Suppressor macrophage (primary cell): ENCODE results near the gene LAMC2.
"Not testable (repeated sequence)": the region's sequence is repeated elsewhere in the genome, so short reads cannot be mapped to it uniquely, and the experiment has no call there.

Experiments used
- DNase-seq, 4 experiments: peaks; one replicate each; pipeline ENCODE4 v3.0.0-alpha.2; 2020 to 2022

LAMC2 gene

DNA sequence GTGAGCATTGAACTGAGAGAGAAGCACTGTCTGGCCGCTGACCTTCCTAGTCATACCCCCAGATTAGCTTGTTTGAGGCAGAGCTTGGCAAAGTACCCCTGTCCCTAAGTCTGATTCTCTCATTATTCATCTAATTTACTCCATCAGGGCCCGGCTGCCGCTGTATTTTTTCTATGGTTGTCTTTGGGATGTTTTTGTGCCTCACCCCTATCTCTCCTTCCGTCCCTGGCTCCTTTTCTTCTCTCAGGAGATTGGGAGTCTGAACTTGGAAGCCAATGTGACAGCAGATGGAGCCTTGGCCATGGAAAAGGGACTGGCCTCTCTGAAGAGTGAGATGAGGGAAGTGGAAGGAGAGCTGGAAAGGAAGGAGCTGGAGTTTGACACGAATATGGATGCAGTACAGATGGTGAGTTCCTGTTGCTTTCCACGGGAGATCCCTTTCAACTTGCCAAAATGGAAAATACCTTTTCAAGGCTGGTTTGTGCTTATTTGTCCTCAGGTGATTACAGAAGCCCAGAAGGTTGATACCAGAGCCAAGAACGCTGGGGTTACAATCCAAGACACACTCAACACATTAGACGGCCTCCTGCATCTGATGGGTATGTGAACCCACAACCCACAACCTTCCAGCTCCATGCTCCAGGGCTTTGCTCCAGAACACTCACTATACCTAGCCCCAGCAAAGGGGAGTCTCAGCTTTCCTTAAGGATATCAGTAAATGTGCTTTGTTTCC is 53.9 kb downstream of the LAMC2 start:
- no peak for DNase-seq

DNA sequence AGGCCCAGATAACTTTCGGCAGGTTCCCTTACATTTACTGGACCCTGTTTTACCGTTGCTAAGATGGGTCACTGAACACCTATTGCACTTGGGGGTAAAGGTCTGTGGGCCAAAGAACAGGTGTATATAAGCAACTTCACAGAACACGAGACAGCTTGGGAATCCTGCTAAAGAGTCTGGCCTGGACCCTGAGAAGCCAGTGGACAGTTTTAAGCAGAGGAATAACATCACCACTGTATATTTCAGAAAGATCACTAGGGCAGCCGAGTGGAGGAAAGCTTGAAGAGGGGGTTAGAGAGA is 54.4 kb downstream of the LAMC2 start:
- DNase-seq = no peak

DNA sequence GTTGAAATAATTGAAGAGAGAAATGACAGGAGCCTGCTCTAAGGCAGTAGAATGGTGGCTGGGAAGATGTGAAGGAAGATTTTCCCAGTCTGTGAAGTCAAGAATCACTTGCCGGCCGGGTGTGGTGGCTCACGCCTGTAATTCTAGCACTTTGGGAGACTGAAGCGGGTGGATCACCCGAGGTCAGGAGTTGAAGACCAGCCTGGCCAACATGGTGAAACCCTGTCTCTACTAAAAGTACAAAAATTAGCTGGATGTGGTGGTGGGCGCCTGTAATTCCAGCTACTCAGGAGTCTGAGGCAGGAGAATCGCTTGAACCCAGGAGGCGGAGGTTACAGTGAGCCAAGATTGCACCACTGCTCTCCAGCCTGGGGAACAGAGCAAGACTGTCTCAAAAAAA is 54.8 kb downstream of the LAMC2 start:
- not testable (repeated sequence) for DNase-seq

DNA sequence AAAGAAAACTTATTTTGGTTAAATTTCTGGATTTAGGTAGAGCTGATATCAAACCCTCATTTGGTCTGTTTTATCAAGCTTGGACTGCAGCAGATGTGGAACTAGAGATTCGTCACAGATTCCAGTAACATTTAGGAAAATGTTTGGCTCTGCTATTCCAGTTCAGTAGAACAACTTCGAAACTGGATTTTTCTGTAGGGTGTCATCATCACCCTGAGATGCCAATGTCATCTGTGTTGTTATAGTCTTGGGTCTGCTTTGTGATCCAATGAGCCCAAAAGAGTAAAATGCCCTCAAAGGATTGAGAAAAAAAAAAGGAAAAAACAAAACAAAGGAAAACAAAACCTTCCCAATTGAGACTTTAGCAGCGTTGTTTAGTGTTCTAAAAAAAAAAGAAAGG is 55.4 kb downstream of the LAMC2 start:
- no peak for DNase-seq

DNA sequence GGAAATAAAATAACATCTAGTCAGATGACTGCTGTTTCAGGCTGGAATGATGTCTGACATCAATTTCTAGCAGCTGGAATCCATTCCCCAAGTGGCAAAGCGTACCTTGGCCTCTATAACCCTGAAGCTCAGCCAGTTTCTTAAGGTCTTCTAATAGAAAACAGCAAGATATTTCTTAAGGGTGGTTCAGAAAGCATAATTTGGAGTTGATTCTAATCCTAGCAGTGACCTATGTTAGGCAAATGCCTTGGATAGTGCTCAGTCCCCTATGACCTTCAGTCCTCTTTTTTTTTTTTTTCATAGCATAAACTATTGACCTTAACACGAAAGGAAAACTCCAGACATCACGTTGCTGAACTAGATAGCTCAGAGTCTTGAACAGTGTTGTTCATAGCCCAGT is 56.5 kb downstream of the LAMC2 start:
- no peak for DNase-seq

DNA sequence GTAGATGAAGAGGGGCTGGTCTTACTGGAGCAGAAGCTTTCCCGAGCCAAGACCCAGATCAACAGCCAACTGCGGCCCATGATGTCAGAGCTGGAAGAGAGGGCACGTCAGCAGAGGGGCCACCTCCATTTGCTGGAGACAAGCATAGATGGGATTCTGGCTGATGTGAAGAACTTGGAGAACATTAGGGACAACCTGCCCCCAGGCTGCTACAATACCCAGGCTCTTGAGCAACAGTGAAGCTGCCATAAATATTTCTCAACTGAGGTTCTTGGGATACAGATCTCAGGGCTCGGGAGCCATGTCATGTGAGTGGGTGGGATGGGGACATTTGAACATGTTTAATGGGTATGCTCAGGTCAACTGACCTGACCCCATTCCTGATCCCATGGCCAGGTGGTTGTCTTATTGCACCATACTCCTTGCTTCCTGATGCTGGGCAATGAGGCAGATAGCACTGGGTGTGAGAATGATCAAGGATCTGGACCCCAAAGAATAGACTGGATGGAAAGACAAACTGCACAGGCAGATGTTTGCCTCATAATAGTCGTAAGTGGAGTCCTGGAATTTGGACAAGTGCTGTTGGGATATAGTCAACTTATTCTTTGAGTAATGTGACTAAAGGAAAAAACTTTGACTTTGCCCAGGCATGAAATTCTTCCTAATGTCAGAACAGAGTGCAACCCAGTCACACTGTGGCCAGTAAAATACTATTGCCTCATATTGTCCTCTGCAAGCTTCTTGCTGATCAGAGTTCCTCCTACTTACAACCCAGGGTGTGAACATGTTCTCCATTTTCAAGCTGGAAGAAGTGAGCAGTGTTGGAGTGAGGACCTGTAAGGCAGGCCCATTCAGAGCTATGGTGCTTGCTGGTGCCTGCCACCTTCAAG is 57.3 kb downstream of the LAMC2 start:
- DNase-seq = peak; percentile 51 to 85 (median 75)

DNA sequence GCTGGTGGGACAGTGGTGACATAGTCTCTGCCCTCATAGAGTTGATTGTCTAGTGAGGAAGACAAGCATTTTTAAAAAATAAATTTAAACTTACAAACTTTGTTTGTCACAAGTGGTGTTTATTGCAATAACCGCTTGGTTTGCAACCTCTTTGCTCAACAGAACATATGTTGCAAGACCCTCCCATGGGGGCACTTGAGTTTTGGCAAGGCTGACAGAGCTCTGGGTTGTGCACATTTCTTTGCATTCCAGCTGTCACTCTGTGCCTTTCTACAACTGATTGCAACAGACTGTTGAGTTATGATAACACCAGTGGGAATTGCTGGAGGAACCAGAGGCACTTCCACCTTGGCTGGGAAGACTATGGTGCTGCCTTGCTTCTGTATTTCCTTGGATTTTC is 58.4 kb downstream of the LAMC2 start:
- DNase-seq = peak; percentile 40 to 76 (median 70)

DNA sequence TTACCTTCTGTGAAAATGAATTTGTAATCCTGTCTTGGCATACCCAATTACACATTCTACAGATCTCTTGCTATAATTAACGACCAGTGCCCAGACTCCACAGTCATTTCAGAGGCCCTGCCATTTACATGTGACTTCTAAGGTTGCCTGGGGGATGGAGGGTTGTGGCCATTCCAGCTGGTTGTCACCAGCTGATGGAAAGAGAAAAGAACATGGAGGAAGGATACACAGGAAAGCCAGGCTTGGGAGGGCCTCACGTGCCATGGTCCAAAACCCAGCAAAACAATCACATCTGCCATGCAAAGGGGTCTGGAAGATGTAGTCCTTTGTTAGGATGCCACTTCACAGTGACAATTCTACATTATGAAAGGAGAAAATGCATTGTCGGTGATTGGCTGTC is 59.3 kb downstream of the LAMC2 start:
- DNase-seq = no peak

DNA sequence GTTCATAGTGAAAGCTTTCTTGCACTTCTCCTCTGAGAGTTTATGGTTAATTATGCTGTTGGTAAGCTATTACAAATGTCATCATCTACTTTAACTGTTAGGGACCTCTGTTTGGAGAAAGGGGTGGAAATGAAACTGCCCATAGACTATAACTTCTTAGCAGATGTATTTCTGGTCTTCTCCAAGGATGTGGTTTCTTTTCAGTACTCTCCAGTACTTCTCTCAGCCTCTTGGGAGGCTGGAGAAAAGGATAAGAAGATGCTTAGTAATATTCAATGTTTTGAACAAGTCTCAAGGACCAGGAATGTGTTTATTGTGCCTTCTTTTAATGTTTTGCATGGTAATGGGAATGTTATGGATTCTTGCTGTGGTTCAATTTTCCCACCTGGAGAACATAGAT is 60.4 kb downstream of the LAMC2 start:
- peak in 1 of 4 experiments; percentile 13 for DNase-seq

DNA sequence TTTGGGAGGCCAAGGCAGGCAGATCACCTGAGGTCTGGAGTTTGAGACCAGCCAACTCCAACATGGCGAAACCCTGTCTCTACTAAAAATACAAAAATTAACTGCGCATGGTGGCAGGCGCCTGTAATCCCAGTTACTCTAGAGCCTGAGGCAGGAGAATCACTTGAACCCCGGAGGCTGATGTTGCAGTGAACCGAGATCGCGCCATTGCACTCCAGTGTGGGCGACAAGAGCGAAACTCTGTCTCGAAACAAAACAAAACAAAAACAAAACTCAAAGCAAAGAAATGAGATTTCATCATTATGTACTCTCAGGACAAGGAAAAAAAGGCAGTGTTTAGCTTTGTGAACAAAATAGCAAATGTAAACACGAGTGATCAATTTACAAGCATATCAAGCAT is 61.0 kb downstream of the LAMC2 start:
- DNase-seq = no peak

DNA sequence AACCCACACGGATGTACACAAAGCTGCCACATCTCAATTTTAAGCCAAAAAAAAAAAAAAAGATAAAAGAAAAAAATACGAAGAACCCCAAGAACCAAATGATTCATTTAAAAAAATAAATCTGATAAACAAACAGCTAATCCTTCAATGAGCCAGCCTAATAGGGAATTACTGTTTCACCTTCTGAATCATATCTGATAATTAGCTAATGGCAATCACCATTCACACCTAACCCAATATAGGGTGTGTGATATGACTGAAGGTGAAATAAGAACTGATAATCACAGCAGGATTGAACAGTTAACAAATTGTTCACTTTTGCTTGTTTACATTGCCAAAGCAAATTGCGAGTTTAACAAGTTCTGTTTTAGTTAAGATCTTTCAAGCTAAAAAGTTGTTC is 61.4 kb downstream of the LAMC2 start:
- DNase-seq = no peak

DNA sequence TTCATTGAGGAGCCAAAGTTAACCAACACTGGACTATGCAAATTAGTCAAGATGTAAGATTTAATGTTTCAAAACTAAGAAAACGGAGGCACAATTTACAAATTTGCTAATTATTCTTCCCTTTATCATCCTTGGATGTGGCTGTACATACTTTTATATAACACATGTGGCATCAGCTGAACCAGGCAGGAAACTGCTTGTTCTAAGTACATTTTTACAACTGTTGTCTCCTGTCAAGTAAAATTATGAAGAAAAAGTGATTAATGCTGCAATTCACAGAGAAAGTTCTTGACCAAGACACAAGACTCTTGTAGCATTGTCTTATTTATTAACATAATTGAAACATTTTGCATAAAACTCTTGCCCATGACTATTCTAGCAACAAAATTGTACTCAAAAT is 61.9 kb downstream of the LAMC2 start:
- DNase-seq = no peak

DNA sequence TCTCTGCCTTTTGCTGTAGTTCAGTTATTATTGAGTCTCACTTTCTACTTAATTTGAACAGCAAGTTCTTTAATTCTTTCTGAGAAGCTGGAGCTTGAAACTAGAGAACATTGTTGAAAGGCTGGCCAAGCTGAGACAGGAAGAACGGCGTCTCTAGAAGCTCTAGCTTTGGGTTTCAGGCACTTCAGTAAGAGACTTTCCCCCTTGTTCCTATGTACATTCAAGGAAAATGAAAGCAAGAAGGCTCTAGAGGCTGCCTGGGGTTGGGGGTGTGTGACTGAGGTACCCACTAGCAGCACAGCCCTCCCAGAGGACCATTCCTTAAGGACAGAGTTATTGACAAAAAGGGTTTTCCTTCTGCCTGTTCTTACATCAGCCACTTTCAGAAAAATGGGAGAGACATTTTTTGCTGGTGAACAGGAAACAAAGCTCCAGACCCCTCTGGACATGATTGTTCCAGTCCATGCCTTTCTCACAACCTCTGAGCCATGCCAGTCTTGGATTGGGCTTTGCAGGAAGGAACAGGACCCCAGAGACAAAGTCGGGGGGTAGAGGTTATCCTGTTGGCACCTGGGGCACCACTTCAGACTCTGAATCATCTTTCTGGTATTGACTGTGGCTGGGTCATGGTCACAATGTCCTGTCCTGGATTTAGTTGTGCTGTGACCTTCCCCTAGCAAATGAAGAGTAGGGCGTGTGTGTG is 63.1 kb downstream of the LAMC2 start:
- no peak for DNase-seq

DNA sequence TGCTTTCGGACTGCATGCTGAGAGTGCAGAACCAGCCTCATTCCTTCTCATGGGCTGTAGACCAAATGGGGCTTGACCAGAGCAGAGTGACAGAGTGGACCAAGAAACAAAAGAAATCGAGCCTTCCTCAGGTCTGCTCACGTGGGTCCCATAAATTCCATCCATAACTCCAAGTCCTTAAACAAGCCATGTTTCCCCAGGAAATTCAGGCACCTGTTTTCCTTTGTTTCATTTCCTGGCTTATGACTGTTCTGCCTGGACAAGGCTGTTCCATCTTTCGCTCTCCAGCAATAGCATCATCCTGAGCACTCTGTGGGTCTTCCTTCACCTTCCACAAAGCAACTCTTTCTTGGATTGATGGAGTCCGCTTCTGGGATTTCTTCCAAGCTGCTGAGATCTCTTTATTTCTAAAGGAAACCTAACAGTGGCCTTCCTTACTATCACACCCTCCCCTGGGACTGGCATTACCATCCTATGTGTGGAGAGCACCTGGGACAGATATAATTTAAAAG is 63.9 kb downstream of the LAMC2 start:
- no peak for DNase-seq

DNA sequence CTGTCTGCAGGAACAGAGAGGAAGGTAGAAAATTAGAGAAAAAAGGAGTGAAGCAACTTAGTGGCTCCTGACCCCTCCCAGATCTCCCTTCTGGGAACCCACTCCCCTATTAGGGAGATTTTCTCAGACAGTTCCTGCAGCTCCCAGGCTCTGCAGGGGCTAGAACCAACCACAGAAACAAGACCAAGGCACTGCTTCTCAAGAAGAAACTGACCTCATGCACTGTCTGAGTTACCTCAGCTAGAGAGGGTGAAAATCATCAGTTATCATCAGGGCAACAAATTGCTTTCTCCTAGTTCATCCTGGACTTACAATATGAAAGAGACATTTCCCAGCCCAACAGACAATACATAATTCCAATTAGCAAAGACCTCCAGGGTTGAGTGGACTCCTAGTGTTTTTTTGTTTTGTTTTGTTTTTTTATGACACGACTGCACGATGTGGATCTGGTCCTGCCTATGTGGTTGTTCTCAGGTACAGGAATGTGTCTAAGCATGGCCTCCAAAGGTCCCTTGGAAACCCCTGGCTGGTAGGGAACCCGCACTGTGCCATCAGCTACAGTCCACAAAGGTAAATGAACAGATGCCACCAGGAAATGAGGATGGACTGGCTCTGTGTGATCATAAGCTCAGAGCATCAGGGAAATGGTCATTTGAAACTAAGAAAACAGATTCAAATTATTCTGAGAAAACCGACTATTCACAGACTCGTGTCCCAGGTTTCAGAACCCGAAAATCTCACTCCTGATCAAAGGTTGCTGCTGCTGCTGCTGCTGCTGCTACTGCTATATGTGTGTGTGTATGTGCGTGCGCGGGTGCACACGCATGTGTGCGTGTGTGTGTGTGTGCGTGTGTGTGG is 65.3 kb downstream of the LAMC2 start:
- DNase-seq = no peak

DNA sequence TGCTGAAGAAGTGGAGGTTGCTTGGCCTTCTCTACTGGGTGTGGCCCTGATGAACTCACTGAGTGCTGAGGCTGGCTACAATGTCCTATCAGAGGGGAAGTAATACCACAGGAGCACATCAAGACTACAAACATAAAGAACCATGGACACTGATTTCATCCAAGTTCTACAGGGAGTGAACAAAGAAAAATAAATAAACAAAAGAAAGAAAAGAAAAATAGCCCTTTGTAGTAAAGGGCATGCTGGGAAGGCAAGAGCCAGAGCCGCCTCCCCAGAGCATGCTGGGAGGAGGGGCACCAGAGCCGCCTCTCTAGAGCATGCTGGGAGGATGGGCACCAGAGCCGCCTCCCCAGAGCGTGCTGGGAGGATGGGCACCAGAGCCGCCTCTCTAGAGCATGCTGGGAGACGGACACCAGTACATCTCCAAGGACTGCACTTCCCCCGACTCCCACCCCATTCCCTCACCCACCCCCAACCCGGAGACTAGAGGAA is 65.9 kb downstream of the LAMC2 start:
- DNase-seq = no peak

DNA sequence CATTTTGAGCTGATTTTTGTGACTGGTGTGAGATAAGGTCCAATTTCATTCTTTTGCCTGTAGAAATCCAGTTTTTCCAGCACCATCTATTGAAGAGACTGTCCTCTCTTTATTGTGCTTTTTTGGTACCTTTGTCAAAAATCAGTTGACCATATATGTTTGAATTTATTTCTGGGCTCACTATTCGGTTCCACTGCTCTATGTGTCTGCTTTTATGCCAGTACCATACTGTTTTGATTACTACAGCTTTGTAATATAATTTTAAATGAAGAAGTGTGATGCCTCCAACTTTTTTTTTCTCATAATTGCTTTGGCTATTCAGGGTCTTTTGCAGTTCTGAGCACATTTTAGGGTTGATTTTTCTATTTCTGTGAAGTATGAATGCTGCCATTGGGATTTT is 69.0 kb downstream of the LAMC2 start:
- DNase-seq = no peak

DNA sequence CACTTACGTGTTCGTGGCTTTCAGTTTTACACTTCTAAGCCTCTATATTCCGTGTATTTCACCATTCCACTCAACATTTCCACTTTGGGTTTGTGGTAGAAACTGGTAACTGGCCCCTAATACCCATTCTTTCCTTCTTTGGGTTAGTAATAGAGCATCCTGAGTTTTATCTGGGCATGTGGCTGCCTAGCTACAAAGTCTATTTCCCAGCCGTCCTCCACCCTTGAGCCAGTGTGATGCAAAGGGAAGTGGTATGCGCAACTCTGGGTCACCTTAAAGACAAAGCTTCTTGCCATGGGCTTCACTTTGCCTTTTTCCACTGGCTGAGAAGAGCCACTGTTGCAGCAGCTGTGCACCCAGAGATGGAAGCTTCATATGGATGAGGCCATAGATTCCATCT is 73.9 kb downstream of the LAMC2 start:
- DNase-seq = no peak

DNA sequence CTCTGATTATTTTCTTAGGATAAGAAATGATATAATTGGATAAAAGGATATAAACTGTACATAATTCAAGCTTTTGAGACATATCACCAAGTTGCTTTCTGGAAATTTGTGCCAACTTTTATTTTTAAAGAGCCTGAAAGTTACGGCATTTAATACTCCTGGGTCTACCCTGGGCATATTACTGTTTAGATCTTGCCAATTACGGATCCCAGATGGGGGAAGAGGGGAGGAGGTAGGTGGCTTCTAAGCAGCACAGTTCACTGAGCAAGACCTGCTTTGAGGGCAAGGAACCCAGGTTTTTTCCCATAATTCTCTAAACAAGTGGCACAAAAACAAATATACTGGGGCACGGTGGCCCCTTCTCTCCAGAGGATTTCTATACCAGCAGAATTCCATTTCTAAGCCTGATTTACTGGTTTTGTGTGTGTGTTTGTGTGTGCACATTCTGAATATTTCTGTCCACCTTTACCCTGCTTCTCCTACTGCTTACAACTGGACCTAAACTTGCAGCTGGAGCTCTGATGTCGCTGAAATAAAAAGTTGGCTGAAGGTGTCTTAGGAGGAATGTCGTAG is 76.7 kb downstream of the LAMC2 start:
- DNase-seq = no peak

DNA sequence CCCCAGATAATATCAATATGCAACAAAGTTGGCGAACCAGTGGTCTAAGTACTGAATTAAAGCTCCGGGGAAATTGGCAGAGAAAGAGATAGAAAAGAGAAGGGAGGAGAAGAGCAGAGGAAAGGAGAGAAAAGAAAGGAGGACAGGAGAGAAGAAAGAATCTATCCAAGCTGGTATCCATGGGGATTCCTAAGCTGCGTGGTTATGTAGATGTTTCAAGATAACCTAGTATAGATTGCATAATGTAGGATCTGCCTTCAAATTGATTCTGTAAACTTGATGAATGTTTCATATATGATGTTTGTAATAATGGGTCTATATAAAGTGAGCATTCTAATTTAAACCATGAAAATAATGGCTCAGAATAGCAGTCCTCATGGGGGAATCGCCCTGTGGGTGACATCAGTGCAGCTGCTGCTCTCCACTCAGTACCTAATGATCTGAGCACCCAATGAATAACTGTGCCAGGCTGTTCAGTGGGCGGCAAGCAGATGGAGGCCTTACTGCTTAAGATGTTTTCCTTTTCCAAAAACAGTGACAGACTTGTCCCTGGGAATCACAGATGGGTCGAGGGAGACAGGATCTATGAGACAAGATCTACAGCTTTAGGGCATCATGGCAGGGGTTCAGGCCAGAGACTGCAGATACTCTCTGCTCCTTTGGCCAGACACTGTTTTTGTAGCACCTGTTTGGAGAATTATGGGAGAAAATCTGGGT is 78.0 kb downstream of the LAMC2 start:
- DNase-seq = no peak
